ENCODE data around the gene TAF1A.

DNA sequence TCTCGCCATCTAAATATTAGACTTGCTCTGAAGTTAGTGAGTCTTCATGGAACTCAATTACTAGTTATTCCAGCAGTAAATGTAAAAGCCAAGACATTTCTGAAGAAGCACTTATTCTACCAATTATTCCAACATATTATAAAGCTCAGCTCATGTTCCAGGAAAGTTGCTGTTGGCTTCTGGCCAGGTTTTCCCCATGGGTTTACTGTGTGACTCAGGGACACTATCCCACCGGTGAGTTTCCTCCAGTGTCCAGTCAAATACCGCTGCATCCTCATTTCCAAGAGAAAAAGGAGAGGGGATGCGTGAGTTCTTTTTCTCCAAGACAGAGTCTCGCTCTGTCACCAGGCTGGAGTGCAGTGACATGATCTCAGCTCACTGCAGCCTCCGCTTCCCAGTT is 32.6 kb downstream of the TAF1A start:
- no peak for TF ChIP-seq POLR2A (IDR thresholded peaks at IDR 0.05)
- TF ChIP-seq, protein P1, sequence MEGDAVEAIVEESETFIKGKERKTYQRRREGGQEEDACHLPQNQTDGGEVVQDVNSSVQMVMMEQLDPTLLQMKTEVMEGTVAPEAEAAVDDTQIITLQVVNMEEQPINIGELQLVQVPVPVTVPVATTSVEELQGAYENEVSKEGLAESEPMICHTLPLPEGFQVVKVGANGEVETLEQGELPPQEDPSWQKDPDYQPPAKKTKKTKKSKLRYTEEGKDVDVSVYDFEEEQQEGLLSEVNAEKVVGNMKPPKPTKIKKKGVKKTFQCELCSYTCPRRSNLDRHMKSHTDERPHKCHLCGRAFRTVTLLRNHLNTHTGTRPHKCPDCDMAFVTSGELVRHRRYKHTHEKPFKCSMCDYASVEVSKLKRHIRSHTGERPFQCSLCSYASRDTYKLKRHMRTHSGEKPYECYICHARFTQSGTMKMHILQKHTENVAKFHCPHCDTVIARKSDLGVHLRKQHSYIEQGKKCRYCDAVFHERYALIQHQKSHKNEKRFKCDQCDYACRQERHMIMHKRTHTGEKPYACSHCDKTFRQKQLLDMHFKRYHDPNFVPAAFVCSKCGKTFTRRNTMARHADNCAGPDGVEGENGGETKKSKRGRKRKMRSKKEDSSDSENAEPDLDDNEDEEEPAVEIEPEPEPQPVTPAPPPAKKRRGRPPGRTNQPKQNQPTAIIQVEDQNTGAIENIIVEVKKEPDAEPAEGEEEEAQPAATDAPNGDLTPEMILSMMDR (IDR thresholded peaks at IDR 0.05): no peak
- no peak for TF ChIP-seq POLR2AphosphoS5 (IDR thresholded peaks at IDR 0.05)
